Ishikawa (cell line): ENCODE measurements around the gene PDIA5.

Experiments used
- CEBPB ChIP-seq: IDR thresholded peaks from 2 replicates; pipeline ENCODE4 v1.6.1; 2012
- CREB1 ChIP-seq: IDR thresholded peaks from 2 replicates; pipeline ENCODE4 v1.6.1; 2012; ENCODE audit warnings: low read depth
- EGR1 ChIP-seq: IDR thresholded peaks from 2 replicates; pipeline ENCODE4 v1.6.1; 2012
- EP300 ChIP-seq: IDR thresholded peaks from 2 replicates; pipeline ENCODE4 v1.6.1; 2012; ENCODE audit warnings: borderline replicate concordance
- FOXM1 ChIP-seq: IDR thresholded peaks from 2 replicates; pipeline ENCODE4 v1.6.1; 2012; ENCODE audit warnings: low read depth, borderline replicate concordance
- NFIC ChIP-seq: IDR thresholded peaks from 2 replicates; pipeline ENCODE4 v1.6.1; 2012
- RAD21 ChIP-seq: IDR thresholded peaks from 2 replicates; pipeline ENCODE4 v1.6.1; 2012; ENCODE audit warnings: low read depth
- REST ChIP-seq: IDR thresholded peaks from 2 replicates; pipeline ENCODE4 v1.6.1; 2012; ENCODE audit warnings: low read depth, mild to moderate bottlenecking
- TAF1 ChIP-seq: IDR thresholded peaks from 2 replicates; pipeline ENCODE4 v1.6.1; 2012; ENCODE audit warnings: low read depth, mild to moderate bottlenecking
- TCF12 ChIP-seq: IDR thresholded peaks from 2 replicates; pipeline ENCODE4 v1.6.1; 2012; ENCODE audit warnings: low read depth
- TEAD4 ChIP-seq: IDR thresholded peaks from 2 replicates; pipeline ENCODE4 v1.6.1; 2012
- YY1 ChIP-seq: IDR thresholded peaks from 2 replicates; pipeline ENCODE4 v1.6.1; 2012; ENCODE audit warnings: low read depth
- ZBTB7A ChIP-seq: IDR thresholded peaks from 2 replicates; pipeline ENCODE4 v1.6.1; 2012; ENCODE audit warnings: low read depth
- TF ChIP-seq, protein P1 (sequence below): IDR thresholded peaks from 2 replicates; pipeline ENCODE4 v1.6.1; 2012
- TF ChIP-seq, protein P2 (sequence below): IDR thresholded peaks from 2 replicates; pipeline ENCODE4 v1.6.1; 2012

PDIA5 gene

GRCh38 chr3:123082370-123083065 is 15.7 kb downstream of the PDIA5 start:
- TF ChIP-seq FOXM1 = no peak
- no peak for TF ChIP-seq CEBPB
- no peak for TF ChIP-seq REST
- TF ChIP-seq, protein P1, sequence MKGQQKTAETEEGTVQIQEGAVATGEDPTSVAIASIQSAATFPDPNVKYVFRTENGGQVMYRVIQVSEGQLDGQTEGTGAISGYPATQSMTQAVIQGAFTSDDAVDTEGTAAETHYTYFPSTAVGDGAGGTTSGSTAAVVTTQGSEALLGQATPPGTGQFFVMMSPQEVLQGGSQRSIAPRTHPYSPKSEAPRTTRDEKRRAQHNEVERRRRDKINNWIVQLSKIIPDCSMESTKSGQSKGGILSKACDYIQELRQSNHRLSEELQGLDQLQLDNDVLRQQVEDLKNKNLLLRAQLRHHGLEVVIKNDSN = no peak
- TF ChIP-seq, protein P2, sequence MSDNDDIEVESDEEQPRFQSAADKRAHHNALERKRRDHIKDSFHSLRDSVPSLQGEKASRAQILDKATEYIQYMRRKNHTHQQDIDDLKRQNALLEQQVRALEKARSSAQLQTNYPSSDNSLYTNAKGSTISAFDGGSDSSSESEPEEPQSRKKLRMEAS = no peak

- TF ChIP-seq FOXM1 = no peak
- no peak for TF ChIP-seq REST
- TF ChIP-seq, protein P1 = no peak
- TF ChIP-seq CEBPB = no peak
- TF ChIP-seq EP300 = no peak
- TF ChIP-seq CREB1 = no peak
- TF ChIP-seq TEAD4 = no peak
Observed at GRCh38 chr3:123083383-123084124, 16.7 kb downstream of the PDIA5 start.

DNA sequence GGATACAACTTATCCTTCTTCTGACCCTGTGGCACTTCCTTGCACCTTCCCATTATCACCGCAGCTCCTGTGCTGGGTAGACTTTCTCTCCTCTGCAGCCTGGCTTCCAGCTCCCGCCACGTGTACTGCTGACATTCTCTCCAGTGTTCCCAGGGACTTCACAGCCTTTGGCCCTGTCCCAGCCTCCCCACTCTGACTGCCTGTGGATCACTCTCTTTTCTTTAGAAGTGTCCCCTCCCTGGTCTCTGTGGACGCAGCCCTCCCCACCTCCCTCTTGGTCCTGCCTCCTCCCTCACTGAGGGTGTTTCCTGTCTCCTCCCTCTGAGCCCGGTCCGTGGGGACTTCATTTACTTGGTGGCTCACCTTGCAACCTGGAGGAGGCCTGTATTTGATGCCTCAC is 17.4 kb downstream of the PDIA5 start:
- no peak for TF ChIP-seq FOXM1
- TF ChIP-seq TCF12 = no peak
- TF ChIP-seq YY1 = no peak
- TF ChIP-seq TAF1 = no peak
- TF ChIP-seq REST = no peak
- TF ChIP-seq, protein P1 = no peak
- no peak for TF ChIP-seq ZBTB7A
- TF ChIP-seq, protein P2 = no peak
- TF ChIP-seq RAD21 = no peak
- TF ChIP-seq NFIC = no peak
- TF ChIP-seq TEAD4 = no peak
- TF ChIP-seq EP300 = no peak
- no peak for TF ChIP-seq EGR1
- no peak for TF ChIP-seq CREB1
- no peak for TF ChIP-seq CEBPB

GRCh38 chr3:123084738-123085237 is 18.0 kb downstream of the PDIA5 start:
- TF ChIP-seq YY1 = no peak
- TF ChIP-seq, protein P1 = no peak
- TF ChIP-seq EGR1 = no peak
- no peak for TF ChIP-seq TEAD4
- no peak for TF ChIP-seq TAF1
- no peak for TF ChIP-seq RAD21
- no peak for TF ChIP-seq TCF12
- no peak for TF ChIP-seq REST
- TF ChIP-seq EP300 = no peak
- no peak for TF ChIP-seq ZBTB7A
- TF ChIP-seq CREB1 = no peak
- TF ChIP-seq, protein P2 = no peak
- TF ChIP-seq NFIC = no peak
- TF ChIP-seq CEBPB = no peak
- no peak for TF ChIP-seq FOXM1
